Measurements from ENCODE around the gene ST8SIA1.

- TF ChIP-seq CTCF (IDR thresholded peaks at IDR 0.05) (no peak), POLR2AphosphoS5 (IDR thresholded peaks at IDR 0.05) (no peak), POLR2A (IDR thresholded peaks at IDR 0.05) (no peak)
Measured at GRCh38 chr12:22229652-22230279, 104.7 kb downstream of the ST8SIA1 start.

All from breast epithelium (tissue), 3 donors.